Gastroesophageal sphincter (tissue), 4 donors: ENCODE measurements around the gene DSE. TPM values are rescaled to one million over a fixed set of nuclear protein-coding genes. Genes with fewer than 3 reads are reported as not detected.
"Not testable (repeated sequence)": the region's sequence is repeated elsewhere in the genome, so short reads cannot be mapped to it uniquely, and the experiment has no call there.

ENCODE experiments used
- ATAC-seq: fragments of 150-250 bp; one replicate; pipeline ENCODE4 v1.9.1; 2016; ENCODE audit warnings: mild to moderate bottlenecking, moderate library complexity
- H3K27ac ChIP-seq, 4 donors: fragments of 200-600 bp; sonication (generic) in 3 of 4; 1 replicate in 3 of 4; 2 replicates in 1 of 4; pipeline ENCODE4 v1.5.1; 2016 to 2019
- H3K27me3 ChIP-seq: fragments of 200-600 bp; sonication (generic); one replicate; pipeline ENCODE4 v1.5.1; 2019
- H3K36me3 ChIP-seq, 2 donors: fragments of 200-600 bp; sonication (generic); one replicate each; pipeline ENCODE4 v1.5.1; 2019; ENCODE audit warnings: control low read depth in 1 of 2
- H3K4me1 ChIP-seq, 3 donors: fragments of 200-600 bp; sonication (generic); 1 replicate in 2 of 3; 2 replicates in 1 of 3; pipeline ENCODE4 v1.5.1; 2016 to 2019; ENCODE audit warnings: control low read depth in 2 of 3
- H3K4me3 ChIP-seq, 2 donors: fragments of 200-600 bp; sonication (generic); one replicate each; pipeline ENCODE4 v1.5.1; 2019; ENCODE audit warnings: mild to moderate bottlenecking in 1 of 2, moderate library complexity in 1 of 2
- H3K9me3 ChIP-seq, 3 donors: fragments of 200-600 bp; sonication (generic); one replicate each; pipeline ENCODE4 v1.5.1; 2017 to 2019; ENCODE audit warnings: control low read depth in 2 of 3
- CTCF ChIP-seq, 4 experiments: fragments of 200-600 bp in 2 of 4; fragments of 450-650 bp in 2 of 4; sonication (generic) in 1 of 4; IDR thresholded peaks; one replicate each; pipeline ENCODE4 v1.5.1; 2017 to 2019; ENCODE audit warnings: antibody characterized with exemption in 4 of 4, mild to moderate bottlenecking in 2 of 4, moderate library complexity in 2 of 4
- EP300 ChIP-seq: sonication (generic); formaldehyde crosslinking; IDR thresholded peaks from one replicate; pipeline ENCODE4 v1.6.1; 2017; ENCODE audit warnings: antibody characterized with exemption, mild to moderate bottlenecking
- POLR2A ChIP-seq, 2 donors: fragments of 450-650 bp; IDR thresholded peaks; one replicate each; pipeline ENCODE4 v1.6.1; 2017; ENCODE audit warnings: antibody characterized with exemption in 2 of 2, mild to moderate bottlenecking in 2 of 2, moderate library complexity in 1 of 2
- POLR2AphosphoS5 ChIP-seq: sonication (generic); formaldehyde crosslinking; IDR thresholded peaks from one replicate; pipeline ENCODE4 v1.6.1; 2017; ENCODE audit warnings: antibody characterized with exemption
- WGBS, 2 donors: methylation state at CpG; one replicate each; pipeline ENCODE4 v1.1.5; 2018; ENCODE audit warnings: low coverage in 1 of 2; 5-methylcytosine and 5-hydroxymethylcytosine counted together
- total RNA-seq, 4 donors: library from RNA; depleted of rRNA; stranded (reverse); fragments of >200 nt; gene quantifications; one replicate each; pipeline ENCODE4 v1.1.0, GENCODE V29; 2016

Gene DSE
- total RNA-seq, 4 donors from 2014 or later, result 26.3 to 45.4 (median 36.3) TPM

GRCh38 chr6:116335612-116336215 lies 35.0 kb upstream of the DSE start:
- no peak for TF ChIP-seq EP300
- no peak for TF ChIP-seq POLR2A (IDR thresholded peaks at IDR 0.05)
- no peak for TF ChIP-seq CTCF (IDR thresholded peaks at IDR 0.05)
- TF ChIP-seq POLR2AphosphoS5, result no peak
- 68 to 80% methylated on average over 1 of the region's 1 CpG for WGBS, 2 donors
- no peak overlapping the region for H3K4me3 ChIP-seq
- no peaks in the 10 kb centered on the region for H3K9me3 ChIP-seq
- H3K27ac ChIP-seq, result no peak overlapping the region
- no peaks in the 10 kb centered on the region for H3K27me3 ChIP-seq
- H3K4me1 ChIP-seq, result peaks cover 0 to 6% (median 0%) of the 10 kb centered on the region in 3 donors
- ATAC-seq, result no peak
- no peaks in the 10 kb centered on the region for H3K36me3 ChIP-seq

- Histone ChIP-seq H3K9me3 (no peaks in the 10 kb centered on the region), H3K4me1 (peaks cover 0 to 6% (median 0%) of the 10 kb centered on the region in 3 donors), H3K36me3 (no peaks in the 10 kb centered on the region), H3K27ac (no peak overlapping the region), H3K4me3 (no peak overlapping the region), H3K27me3 (no peaks in the 10 kb centered on the region)
- TF ChIP-seq EP300 (no peak), POLR2A (IDR thresholded peaks at IDR 0.05) (no peak), POLR2AphosphoS5 (no peak), CTCF (IDR thresholded peaks at IDR 0.05) (no peak)
- ATAC-seq, result peak; percentile 34
- WGBS, 2 donors, result 64 to 73% methylated on average over 2 of the region's 2 CpGs
Measured at GRCh38 chr6:116338943-116339342, 31.8 kb upstream of the DSE start.

- not testable (repeated sequence) for H3K4me3 ChIP-seq, H3K36me3 ChIP-seq, H3K4me1 ChIP-seq, H3K9me3 ChIP-seq, H3K27me3 ChIP-seq, ATAC-seq, H3K27ac ChIP-seq
- WGBS, 2 donors, result 89 to 98% methylated on average over 5 of the region's 5 CpGs
Measured at GRCh38 chr6:116340625-116341024, 30.1 kb upstream of the DSE start.

- no peak overlapping the region for H3K27ac ChIP-seq
- H3K4me3 ChIP-seq, result no peak overlapping the region
- no peak for TF ChIP-seq POLR2AphosphoS5
- no peak for TF ChIP-seq POLR2A (IDR thresholded peaks at IDR 0.05)
- no peak for TF ChIP-seq CTCF (IDR thresholded peaks at IDR 0.05)
- TF ChIP-seq EP300, result no peak
- H3K27me3 ChIP-seq, result no peaks in the 10 kb centered on the region
- no peak for ATAC-seq
- WGBS, 2 donors, result 40 to 64% methylated on average over 1 to 2 of the region's 2 CpGs
- peaks cover 0 to 14% (median 2%) of the 10 kb centered on the region in 3 donors for H3K4me1 ChIP-seq
- no peaks in the 10 kb centered on the region for H3K9me3 ChIP-seq
- H3K36me3 ChIP-seq, result no peaks in the 10 kb centered on the region
Measured at GRCh38 chr6:116349216-116349615, 21.5 kb upstream of the DSE start.

GRCh38 chr6:116351101-116351500 lies 19.6 kb upstream of the DSE start:
- H3K4me1 ChIP-seq, result peaks cover 0 to 14% (median 2%) of the 10 kb centered on the region in 3 donors
- no peaks in the 10 kb centered on the region for H3K36me3 ChIP-seq
- no peak for ATAC-seq
- no peaks in the 10 kb centered on the region for H3K27me3 ChIP-seq
- no peak overlapping the region for H3K4me3 ChIP-seq
- no peak overlapping the region for H3K27ac ChIP-seq
- H3K9me3 ChIP-seq, result no peaks in the 10 kb centered on the region
- TF ChIP-seq POLR2AphosphoS5 (no peak), POLR2A (IDR thresholded peaks at IDR 0.05) (no peak), EP300 (no peak), CTCF (IDR thresholded peaks at IDR 0.05) (no peak)
- 33 to 63% methylated on average over 1 to 2 of the region's 2 CpGs for WGBS, 2 donors
